ENCODE results near the gene GRM8. TPM values are rescaled to one million over a fixed set of nuclear protein-coding genes. Genes with fewer than 3 reads are reported as not detected.

The GRM8 gene
- total RNA-seq, 3 donors from 2014 or later = not detected

- intact Hi-C loops (cut with DNase I; ENCODE audit: low total_unique reads) = no loop called here
- Histone ChIP-seq H3K4me1 (no peaks in the 10 kb centered on the region), H3K27ac (no peak overlapping the region), H3K4me3 (no peak overlapping the region), H3K9me3 (no peaks in the 10 kb centered on the region), H3K27me3 (no peaks in the 10 kb centered on the region), H3K36me3 (no peaks in the 10 kb centered on the region)
- DNase-seq (ENCODE audit: low spot score in 2 of 2) = no peak
- TF ChIP-seq CTCF (IDR thresholded peaks at IDR 0.05) (no peak), POLR2AphosphoS5 (IDR thresholded peaks at IDR 0.05) (no peak), POLR2A (IDR thresholded peaks at IDR 0.05) (no peak)
These were observed 218.4 kb downstream of the GRM8 start for GRCh38 chr7:127034186-127034806.

GRCh38 chr7:127029823-127030222 is 222.9 kb downstream of the GRM8 start:
- H3K4me1 ChIP-seq = no peaks in the 10 kb centered on the region
- no peak for TF ChIP-seq CTCF (IDR thresholded peaks at IDR 0.05)
- DNase-seq (ENCODE audit: low spot score in 2 of 2) = no peak
- no peak overlapping the region for H3K27ac ChIP-seq
- intact Hi-C loops (cut with DNase I; ENCODE audit: low total_unique reads) = no loop called here
- no peak overlapping the region for H3K4me3 ChIP-seq
- no peaks in the 10 kb centered on the region for H3K9me3 ChIP-seq
- no peaks in the 10 kb centered on the region for H3K27me3 ChIP-seq
- no peaks in the 10 kb centered on the region for H3K36me3 ChIP-seq

DNA sequence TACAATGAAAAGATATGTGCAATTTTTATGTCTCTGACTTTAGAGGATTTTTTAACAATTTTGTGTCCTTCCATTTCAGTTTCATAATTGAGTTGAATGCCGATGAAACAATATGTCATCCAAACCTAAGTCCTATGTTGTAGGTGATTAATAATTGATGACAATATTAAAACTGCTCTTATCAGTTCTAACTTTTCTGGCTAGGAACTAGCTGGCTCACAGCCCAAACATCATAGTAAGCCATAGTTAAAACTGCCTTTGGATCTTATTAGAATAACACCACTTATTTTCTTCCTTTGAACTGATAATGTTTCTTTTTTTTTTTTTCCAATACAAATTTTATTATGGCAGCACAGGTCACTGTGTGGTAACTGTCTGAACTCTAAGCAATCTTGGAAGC is 230.9 kb downstream of the GRM8 start:
- TF ChIP-seq CTCF (IDR thresholded peaks at IDR 0.05) (no peak), POLR2AphosphoS5 (IDR thresholded peaks at IDR 0.05) (no peak), POLR2A (IDR thresholded peaks at IDR 0.05) (no peak)
- no peaks in the 10 kb centered on the region for H3K4me1 ChIP-seq
- H3K9me3 ChIP-seq = no peaks in the 10 kb centered on the region
- no peaks in the 10 kb centered on the region for H3K27me3 ChIP-seq
- H3K36me3 ChIP-seq = no peaks in the 10 kb centered on the region
- DNase-seq (ENCODE audit: low spot score in 2 of 2) = no peak
- intact Hi-C loops (cut with DNase I; ENCODE audit: low total_unique reads) = no loop called here
- no peak overlapping the region for H3K4me3 ChIP-seq
- H3K27ac ChIP-seq = no peak overlapping the region

DNA sequence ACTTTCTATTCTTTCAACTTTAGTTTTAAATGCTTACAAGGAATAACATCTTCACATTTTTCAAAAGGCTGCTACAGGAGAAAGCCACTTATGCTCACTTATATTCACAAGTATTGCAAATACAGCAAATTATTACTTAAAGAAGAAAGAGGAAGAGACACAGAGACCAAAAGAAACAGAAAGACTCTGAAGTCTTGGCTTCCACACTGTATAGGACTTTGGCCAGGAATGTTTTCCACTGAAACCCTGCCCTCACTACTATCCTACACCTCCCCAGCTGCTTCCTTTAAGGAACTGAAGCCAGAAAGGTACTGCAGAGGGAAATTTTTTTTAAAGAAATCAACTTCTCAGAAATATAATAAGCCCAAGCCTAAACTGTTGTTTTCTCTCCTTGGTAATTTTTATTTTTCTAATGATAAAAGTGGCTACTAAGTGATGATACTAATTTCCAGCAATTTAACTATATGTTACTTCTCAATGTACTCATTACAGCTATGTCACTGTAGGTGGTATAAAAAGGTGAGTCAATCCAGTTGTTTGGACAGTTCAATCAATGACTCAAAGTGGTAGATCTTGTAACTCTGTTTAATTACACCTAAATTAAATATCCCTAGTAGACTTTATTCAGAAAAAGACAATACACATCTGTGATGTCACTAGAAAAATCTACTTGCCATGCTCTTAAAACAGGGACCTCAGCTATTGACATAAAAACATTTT is 231.6 kb downstream of the GRM8 start:
- H3K9me3 ChIP-seq = no peaks in the 10 kb centered on the region
- H3K36me3 ChIP-seq = no peaks in the 10 kb centered on the region
- H3K4me3 ChIP-seq = no peak overlapping the region
- TF ChIP-seq CTCF (IDR thresholded peaks at IDR 0.05) (no peak), POLR2A (IDR thresholded peaks at IDR 0.05) (no peak), POLR2AphosphoS5 (IDR thresholded peaks at IDR 0.05) (no peak)
- H3K4me1 ChIP-seq = no peaks in the 10 kb centered on the region
- no peak overlapping the region for H3K27ac ChIP-seq
- no peak for DNase-seq (ENCODE audit: low spot score in 2 of 2)
- intact Hi-C loops (cut with DNase I; ENCODE audit: low total_unique reads) = no loop called here
- no peaks in the 10 kb centered on the region for H3K27me3 ChIP-seq

DNA sequence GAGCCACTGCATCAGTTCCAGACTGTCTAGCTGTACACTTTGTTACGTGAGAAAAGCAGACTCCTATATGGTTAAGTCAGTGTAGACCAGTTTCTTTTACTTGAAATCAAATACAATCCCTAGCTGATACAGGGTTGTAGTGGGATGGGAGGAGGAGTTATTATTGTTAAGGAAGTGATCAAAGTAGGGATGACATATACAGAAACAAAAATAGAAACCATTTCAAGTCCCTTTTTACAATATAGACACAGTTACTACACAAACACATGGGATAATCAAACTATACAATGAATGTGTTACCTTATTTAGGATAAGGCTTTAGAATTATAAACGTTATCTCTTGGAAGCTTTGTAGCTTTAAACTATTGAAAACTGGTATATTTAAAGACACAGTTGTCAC is 233.9 kb downstream of the GRM8 start:
- H3K27me3 ChIP-seq = no peaks in the 10 kb centered on the region
- intact Hi-C loops (cut with DNase I; ENCODE audit: low total_unique reads) = no loop called here
- no peak overlapping the region for H3K4me3 ChIP-seq
- H3K27ac ChIP-seq = no peak overlapping the region
- H3K4me1 ChIP-seq = no peaks in the 10 kb centered on the region
- no peaks in the 10 kb centered on the region for H3K9me3 ChIP-seq
- no peak for TF ChIP-seq POLR2AphosphoS5 (IDR thresholded peaks at IDR 0.05)
- TF ChIP-seq POLR2A (IDR thresholded peaks at IDR 0.05) = no peak
- DNase-seq (ENCODE audit: low spot score in 2 of 2) = no peak
- no peaks in the 10 kb centered on the region for H3K36me3 ChIP-seq

Data from breast epithelium (tissue), 4 donors.